Renal cortical epithelial cell (primary cell): ENCODE results near the gene GMCL2. TPM values are rescaled to one million over a fixed set of nuclear protein-coding genes. Genes with fewer than 3 reads are reported as not detected.
"Not testable (repeated sequence)": the region's sequence is repeated elsewhere in the genome, so short reads cannot be mapped to it uniquely, and the experiment has no call there.

Source experiments
- DNase-seq: peaks from one replicate; pipeline ENCODE4 v3.0.0-alpha.2; 2011; ENCODE audit warnings: low read depth
- total RNA-seq: library from RNA; depleted of rRNA; stranded (reverse); fragments of >200 nt; gene quantifications from 2 replicates; pipeline ENCODE4 v1.2.3, GENCODE V29; 2014

GMCL2 gene, protein sequence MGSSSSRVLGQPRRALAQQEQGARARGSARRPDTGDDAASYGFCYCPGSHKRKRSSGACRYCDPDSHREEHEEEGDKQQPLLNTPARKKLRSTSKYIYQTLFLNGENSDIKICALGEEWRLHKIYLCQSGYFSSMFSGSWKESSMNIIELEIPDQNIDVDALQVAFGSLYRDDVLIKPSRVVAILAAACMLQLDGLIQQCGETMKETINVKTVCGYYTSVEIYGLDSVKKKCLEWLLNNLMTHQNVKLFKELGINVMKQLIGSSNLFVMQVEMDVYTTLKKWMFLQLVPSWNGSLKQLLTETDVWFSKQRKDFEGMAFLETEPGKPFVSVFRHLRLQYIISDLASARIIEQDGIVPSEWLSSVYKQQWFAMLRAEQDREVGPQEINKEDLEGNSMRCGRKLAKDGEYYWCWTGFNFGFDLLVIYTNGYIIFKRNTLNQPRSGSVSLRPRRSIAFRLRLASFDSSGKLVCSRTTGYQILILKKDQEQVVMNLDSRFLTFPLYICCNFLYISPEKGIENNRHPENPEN
- not detected in 2 replicates for total RNA-seq

DNA sequence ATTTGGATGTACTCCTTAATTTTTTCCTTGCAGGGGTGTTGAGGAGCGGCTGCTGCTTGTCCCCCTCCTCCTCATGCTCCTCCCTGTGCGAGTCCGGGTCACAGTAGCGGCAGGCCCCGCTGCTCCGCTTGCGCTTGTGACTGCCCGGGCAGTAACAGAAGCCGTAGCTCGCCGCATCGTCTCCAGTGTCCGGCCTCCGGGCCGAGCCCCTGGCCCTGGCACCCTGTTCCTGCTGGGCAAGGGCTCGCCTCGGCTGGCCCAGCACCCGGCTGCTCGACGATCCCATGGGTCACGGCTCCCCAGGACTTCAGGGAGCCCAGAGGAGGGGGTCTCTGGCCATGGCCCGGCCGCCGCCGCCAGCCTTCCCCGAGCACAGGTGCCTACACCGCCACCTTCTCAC is at the start of gene GMCL2:
Gene GMCL2, minus strand, starts transcription at position 358 of the 400 bp plus-strand sequence. Its CDS starts 72 bp downstream, at position 286.
- no peak for DNase-seq

DNA sequence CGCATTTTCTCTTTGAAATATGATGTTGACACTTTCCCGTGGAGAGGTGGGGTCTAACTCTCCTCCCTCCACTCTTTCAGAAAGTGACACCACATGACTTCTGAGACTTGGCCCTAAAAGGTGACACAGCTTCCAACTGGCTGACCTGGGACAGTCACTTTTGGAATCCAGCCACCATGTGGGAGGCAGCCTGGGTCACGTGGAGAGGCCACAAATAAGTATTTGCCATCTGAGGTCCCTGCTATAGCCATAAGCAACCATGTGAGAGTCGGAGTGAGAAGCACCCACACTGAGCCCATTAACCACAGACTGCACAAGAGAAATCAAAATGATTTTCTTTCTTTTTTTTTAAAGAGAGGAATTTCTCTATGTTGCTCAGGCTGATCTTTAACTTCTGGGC is 49.5 kb upstream of the GMCL2 start:
- DNase-seq = peak; percentile 29

DNA sequence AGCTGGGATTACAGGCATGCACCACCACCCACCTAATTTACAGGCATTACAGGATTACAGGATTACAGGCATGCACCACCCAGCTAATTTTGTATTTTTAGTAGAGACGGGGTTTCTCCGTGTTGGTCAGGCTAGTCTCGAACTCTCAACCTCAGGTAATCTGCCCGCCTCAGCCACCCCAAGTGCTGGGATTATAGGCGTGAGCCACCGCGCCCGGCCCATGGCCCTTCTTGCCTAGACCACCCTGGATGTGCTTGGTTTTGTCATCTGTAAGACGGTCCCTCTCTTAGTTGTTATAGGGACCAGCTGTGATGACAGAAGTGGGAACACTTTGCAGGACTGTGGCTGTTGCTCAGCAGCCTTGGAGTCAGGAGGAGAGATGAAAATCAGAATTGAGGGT is 49.0 kb upstream of the GMCL2 start:
- no peak for DNase-seq

DNA sequence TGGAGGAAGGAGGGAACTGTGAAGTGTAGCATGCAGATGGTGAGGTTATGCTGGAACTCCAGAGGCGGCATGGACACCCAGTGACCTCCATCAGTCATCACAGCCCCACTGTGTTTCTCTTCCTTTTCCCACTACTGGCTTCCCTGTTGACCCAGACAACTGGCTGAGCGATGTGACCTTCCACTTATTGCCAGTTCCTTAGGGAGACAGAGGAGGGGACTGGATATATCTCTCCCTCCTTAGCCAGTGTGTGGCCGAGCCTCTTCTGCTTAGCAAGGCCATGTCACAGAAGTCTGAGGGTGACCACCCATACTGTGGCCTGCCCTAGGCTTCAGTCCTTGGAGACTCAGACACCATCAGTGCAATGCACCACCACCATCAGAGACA is 48.4 kb upstream of the GMCL2 start:
- DNase-seq = no peak

DNA sequence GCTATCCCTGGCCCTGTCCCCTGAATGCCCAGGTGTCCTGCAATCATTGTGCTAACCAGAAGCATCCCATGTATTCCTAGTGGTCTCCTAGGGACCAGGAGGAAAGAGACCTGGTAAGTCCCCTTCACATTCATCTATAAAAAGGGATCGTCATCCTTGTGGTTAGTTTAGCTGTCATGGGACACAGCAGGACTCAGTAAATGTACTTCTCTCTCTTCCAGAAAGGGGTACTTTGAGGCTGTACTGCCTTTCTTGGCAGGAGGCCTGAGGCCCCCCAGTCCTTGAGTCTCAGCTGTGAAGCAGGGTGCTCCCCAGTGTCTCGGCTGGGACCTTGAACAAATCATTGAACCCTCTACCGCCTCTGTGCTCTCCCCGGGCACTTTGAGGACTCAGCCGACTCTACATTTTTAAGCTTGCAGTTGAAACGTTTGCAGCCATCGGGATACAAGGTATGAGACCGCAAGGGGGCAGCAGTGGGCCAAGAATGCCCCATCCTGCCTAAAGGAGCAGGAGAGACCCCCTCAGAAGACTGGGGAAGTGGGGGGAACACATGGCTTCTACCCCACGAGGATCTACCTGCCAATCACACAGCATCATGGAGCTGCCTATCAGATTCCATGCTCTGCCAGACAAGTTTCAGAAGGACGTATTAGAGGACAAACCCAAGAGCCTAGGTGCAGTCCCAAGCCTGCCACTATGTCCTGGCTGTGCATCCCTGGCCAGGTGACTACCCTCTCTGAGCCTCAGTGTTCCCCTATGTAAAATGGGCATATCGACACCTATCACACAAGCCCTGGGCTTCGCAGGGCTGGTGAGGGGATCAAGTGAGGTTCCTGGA is 47.8 kb upstream of the GMCL2 start:
- peak; percentile 42 for DNase-seq

DNA sequence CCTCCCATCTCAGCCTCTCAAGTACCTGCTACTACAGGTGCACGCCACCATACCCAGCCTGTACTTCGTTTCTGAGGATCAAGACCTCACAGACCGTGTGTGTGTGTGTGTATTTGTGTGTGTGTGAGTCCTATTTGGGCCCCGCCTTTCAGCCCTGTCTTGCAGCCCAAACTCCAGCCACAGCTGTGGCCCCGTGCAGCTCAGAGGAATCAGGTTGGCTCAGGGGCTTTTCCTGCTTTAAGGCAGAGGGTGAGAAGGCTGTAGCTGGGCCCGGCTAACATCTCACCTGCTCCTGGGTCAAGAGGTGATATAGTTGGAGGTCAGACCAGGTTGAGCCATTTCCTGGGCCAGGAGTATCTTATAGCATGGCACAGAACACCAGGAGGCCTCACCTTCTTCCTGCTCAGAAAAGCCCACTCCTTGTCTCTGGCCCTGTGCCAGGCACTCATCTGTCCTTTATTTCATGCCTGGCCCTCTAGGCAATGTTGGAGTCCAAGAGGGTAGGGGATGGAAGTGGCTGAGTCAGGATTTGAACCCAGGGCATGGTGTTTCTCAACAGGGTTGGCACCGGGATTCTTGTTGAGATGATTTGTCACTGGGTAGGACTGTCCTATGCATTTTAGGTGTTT is 47.1 kb upstream of the GMCL2 start:
- no peak for DNase-seq

DNA sequence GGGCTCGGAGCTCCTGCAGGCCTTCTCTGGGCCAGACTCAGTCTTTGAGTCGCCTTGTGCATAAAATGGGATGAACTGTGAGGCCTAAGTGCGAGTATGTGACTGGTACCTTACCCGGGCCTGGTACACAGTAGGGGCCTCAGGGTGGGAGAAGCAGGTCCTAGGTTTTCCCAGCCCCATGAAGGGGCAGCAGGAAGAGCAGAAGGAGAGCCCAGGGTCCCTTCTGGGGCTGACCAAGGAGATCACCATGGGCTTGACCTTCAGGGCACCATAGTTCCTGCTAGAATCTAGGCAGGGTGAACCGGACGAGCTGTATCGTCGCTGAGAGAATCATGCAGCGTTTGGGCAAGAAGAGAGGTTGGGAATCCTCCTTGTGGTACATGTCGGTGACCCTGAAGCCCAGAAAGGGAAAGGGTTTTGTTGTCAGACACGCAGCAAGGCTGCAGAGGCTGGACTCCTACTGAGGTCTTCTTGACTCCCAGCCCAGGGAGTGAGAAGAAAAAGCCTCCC is 45.8 kb upstream of the GMCL2 start:
- no peak for DNase-seq

DNA sequence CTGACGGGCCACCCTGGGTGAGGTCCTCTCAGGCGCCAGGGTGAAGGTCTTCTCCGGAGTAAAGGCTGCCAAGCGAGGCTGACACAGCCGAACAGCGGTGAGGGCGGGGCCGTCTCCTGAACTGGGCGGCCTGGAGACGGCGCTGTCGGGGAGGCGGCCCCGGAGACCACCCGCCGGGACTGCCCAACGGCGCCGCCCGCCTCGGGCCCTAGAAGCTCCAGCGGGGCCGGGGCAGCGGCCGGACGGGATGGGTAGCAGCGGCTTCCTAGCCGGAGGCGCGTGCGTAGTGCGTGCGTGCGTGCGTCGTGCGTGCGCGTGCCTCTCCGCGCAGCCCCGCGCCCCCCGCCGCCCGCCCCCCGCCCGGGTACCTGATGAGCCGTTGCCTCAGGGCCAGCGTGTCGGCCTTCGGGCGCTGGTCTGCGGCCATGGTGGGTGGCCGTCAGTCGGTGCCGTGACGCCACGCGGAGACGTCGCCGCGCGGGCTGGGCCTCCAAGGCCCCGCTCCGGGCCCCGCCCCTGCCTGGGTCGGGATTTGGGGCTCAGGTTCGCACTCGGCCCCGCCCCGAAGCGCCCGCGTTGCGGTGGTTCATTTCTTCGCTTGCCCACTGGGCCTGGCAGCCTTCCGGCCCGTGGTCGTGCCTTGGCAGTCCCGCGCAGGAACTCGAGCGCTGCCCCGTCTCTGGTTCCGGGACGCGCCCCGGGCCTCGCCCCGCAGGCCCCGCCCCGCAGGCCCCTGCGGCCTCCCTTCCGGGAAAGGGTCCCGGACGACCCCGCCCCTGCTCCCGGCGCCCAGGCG is 45.2 kb upstream of the GMCL2 start, which contains the start of gene PHYKPL:
Gene PHYKPL, minus strand, starts transcription at position 679 of the 796 bp plus-strand sequence. Its CDS starts 252 bp downstream, at position 427.
- DNase-seq = no peak

DNA sequence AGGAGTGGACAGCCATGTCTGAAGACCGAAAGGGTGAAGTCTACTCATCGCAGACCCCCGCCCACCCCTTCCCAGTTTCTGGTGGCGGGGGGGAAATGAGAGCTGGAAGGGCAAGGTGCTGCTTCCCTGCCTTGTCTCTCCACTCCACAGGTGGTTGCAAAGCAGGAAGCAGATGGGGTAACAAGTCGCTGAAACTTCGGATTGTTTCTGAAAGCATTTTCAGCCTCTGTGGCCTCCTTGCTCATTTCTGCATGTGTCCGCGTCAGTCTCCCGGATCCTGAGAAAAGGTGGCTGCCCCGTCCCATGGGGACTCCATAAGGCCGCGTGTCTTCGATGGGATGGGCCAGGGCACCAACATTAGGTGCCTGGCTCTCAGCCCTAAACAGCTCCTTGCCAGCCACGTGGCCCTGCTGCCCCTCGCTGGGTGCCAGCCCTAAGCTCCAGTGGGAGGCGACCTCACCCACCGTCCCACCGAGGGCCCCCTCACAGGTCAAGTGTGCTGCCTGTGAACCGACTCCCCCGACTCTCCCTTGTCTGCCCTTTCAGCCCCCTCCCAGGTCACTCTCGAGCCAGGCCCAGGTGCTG is 44.5 kb upstream of the GMCL2 start:
- DNase-seq = no peak

DNA sequence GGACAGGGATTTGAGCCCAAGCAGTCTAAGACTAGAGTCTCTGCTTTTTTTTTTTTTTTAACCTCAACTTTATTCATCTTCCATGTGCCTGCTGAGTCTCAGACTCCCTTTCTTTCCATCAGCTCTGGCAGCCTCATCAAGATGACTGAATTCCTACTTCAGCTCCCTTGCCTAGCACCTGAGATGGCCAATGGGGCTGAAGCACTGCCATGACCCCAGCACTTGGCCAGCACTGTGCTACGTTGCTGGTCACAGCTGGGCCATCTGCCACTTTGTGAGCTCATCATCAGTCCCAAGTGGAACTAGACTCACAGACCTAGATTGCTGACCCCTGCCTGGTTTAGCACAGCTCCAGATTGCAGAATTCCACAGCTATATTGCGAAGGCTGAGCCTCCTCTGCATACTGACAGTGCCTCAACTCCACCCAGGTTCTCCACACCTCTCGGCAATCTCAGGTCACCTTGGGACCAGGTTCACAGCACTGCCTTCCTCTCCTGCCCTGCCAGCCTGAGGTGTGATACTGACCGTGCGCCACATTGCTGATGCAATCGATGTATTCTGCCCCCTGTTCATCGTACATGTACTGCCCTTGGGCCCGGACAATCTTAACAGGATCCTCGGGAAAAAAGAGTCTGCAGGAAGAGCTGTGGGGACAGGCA is 43.8 kb upstream of the GMCL2 start:
- DNase-seq = no peak

DNA sequence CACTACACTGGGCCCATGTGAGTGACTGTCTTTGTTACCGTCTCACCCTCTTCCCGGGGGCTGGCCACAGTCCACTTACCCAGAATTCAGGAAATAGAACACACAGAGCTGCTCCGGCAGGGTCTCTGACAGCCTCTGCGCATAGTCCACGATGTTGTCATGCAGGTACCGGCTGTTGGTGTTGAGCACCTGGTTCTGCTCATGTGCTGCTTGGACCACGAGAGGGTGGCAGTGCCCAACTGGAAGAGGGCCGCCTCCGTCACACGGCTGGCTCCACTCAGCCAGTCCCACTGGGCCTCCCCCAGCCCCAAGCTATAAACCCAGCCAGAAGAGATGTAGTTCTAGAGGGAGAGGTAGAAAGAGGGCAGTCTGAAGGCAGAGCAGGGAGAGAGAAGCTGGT is 42.7 kb upstream of the GMCL2 start:
- no peak for DNase-seq

DNA sequence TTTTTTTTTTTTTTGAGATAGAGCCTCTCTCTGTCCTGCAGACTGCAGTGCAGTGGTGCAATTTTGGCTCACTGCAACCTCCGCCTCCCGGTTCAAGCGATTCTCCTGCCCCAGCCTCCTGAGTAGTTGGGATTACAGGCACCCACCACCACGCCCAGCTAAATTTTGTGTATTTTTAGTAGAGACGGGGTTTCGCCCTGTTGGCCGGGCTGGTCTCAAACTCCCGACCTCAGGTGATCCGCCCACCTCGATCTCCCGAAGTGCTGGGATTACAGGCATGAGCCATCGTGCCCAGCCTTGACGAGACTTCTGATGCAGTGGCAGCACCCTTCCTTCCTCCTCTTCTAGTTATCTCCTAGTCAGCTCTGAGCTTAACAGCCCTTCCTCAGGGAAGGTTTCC is 41.9 kb upstream of the GMCL2 start:
- not testable (repeated sequence) for DNase-seq

DNA sequence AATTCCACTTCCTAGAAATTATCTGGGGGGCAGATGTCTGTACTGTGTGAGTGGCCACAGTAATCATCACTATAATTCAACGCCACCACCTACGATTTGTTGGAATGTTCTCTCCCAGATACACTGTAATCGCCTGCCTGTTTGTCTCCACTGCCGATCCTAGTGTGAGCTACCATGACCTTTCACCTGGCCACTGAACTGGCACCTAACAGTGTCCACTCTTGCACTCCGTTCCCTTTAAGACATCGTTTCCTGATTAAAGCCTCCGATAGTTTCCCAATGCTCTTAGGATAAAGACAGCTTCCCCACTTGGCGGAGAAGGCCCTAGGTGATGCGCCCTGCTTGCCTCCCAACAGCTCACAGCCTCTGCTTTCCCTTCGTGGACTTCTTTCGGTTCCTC is 41.4 kb upstream of the GMCL2 start:
- DNase-seq = no peak

DNA sequence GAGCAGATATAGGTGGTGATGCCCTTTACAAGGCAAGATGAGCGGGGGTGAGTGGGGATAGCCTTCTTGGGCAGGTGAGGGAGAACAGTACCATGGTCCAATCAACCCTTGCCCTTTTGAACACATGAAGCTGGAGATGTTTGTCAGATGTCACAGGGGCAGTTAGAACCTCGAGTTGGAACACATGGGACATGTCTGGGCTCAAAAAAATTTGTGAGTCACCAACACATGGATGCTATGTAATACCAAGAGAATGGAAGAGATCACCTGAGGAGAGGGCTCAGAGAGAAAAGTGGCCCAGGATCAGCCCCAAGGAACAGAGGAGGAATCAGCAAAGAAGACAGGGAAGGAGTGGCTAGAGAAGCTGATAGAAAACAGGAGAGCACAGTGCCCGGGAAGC is 40.8 kb upstream of the GMCL2 start:
- no peak for DNase-seq

DNA sequence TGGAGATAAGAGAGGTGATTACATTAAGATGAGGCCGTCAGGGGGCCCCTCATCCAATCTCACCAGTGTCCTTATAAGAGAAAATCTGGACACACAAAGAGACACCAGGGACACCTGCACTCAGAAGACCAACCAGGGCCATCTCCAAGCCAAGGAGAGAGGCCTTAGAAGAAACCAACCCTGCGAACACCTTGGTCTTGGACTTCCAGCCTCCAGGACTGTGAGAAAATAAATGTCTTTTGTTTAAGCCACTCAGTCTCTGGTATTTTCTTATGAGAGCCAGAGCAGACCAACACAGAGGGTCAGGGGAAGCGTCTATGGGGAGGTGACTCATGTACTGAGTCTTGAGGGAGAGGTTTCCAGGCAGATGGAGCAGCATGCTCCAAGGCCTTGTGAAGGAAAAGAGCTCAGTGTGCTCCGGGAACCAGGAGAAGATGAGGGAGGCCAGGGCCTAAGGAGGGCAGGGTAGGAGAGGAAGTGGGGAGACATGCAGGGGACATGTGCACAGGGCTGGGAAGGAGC is 40.0 kb upstream of the GMCL2 start:
- no peak for DNase-seq

DNA sequence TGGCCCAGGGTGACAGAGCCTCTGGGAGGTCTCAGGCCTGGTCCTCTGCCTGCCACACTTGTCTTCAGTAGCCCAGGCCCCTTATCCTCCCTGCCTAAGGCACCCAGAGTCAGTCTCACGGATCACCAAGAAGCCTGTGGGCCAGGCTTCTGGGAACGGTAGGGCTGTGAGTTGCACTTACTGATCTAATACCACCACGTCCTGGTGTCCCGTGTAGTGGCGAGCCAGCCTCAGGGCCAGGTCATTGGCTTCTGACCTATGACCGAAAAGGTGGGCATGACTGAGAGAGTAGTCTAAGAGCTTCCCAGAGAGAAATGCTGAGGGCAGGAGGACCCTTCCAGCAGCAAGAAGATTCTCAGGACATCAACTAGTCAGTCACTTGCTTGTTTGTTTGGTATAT is 38.0 kb upstream of the GMCL2 start:
- DNase-seq = no peak

DNA sequence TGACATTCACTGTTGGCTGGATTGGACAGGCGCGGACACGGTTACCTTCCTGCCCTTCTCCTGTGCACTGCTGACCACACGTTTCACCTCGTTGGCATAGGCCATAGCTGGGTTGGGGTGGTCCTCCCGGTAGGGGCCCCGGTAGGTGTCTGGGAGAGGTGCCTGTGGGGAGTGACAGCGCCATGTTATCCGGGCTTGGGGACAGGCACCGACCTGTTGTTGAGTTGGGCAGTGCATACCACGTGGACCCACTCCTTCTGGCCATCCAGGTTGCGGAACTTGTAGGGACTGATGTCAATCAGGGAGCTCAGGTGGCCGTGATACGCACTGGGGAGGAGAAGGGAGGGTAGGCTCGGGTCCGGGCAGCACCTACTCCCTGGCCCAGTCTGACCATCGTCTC is 37.2 kb upstream of the GMCL2 start:
- no peak for DNase-seq

DNA sequence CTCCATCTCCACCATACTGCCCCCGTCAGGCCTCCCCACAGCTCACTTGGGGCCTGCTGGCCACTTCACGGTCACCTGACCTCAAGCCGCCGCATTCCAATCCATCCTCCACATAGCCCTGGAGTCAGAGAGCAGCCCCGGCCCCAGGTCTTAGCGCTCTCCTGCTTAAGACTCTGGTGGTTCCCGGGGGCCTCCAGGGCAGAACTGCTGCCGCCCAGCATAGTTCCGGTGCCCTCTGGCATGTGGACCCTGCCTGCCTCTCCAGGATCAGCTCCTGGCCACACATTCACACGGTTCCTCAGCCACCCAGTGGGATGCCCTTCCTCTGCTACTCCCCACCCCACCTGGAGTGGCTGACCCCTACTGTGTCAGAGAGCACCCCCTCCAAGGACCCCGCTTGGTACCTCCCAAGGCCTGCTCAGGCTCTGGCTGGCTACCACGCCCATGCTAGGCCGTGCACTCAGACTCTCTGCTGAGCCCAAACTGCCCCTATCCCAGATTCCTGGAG is 36.7 kb upstream of the GMCL2 start:
- no peak for DNase-seq

DNA sequence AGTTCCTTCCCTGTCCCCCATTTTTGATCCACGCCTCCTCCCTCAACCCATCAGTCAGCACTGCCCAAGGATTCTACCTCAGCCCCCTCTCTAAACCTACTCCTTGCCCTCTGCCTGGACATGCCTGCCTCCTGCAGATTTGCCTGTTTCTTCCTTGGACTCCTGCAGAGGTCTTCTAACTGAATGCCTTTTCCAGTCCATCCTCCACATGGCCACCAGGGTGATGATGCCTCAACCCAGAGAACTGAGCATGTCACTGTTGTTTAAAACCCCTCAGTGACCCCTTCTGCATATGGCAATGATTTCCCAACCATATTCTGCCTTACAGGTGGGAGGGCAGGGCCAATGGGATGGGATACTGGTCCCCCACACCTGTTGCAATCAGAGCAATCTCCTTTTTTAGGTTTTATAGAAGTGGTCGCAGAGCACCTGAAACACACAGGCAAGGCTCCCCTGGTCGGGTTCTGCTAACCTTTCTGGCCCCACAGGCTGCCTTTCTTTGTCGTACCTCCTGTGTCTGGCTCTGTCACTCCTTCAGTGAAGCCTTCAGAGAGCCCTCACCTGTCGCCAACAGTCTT is 36.1 kb upstream of the GMCL2 start:
- no peak for DNase-seq
